Kasumi-1 (cell line): ENCODE results near the gene SAMHD1.
"Not testable (repeated sequence)": the region's sequence is repeated elsewhere in the genome, so short reads cannot be mapped to it uniquely, and the experiment has no call there.

ENCODE experiments used
- DNase-seq, 2 experiments: peaks; one replicate each; lab custom pipeline; 2025; lab: John Stamatoyannopoulos, UW

Gene SAMHD1

DNA sequence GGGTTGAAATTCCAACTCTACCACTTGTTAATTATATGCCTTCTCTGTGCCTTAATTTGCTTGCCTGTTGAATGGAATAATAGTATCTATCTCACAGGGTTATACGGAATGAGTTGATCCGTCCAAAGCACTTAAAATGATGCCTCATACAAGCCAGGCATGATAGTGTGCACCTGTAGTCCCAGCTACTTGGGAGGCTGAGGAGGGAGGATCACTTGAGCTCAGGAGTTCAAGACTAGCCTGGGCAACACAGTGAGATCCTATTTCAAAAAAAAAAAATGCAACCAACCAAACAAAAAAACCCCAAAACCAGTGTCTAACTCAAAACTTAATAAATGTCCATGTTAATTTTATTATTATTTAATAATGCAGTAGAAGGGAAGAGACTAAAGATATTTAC lies 35.3 kb downstream of the SAMHD1 start:
- no peak for DNase-seq

DNA sequence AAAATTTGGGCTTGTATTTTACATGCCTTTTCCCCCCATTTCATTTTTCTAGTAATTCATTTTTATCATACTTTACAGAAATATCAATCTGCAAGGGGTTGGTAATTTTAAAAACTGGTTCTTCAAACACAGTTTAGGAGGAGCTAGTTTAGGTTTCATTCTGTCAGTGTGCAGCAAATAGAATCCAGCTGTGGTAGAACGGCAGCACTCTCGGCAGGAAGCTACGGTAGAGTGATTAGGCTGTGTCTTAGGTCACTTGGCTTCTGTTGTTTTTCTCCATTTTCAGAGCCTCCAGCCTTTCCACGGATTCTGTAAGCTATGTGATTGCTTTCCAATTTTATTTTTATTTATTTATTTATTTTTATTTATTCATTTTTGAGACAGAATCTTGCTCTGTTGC lies 42.9 kb downstream of the SAMHD1 start:
- DNase-seq = no peak

DNA sequence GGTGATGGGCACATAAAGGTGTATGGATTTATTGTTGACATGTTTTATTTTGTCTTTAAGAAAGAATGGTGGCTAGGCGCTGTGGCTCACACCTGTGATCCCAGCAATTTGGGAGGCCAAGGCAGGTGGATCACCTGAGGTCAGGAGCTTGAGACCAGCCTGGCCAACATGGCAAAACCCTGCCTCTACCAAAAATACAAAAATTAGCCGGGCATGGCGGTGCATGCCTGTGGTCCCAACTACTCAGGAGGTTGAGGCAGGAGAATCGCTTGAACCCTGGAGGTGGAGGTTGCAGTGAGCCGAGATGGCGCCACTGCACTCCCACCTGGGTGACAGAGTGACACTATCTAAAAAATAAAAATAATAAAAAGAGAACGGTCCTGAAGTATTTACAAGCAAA lies 45.4 kb downstream of the SAMHD1 start:
- DNase-seq = not testable (repeated sequence)

DNA sequence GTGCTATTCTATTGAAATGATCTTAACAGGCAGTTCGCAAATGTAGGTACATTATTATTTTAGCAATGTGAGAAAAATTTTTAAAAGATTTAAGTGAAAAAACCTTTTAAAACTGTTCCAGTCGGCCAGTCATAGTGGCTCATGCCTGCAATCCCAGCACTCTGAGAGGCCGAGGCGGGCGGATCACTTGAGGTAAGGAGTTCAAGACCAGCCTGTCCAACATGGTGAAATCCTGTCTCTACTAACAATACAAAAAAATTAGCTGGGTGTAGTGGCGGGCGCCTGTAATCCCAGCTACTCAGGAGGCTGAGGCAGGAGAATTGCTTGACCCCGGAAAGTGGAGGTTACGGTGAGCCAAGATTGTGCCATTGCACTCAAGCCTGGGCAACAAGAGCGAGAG lies 45.9 kb downstream of the SAMHD1 start:
- DNase-seq = not testable (repeated sequence)

DNA sequence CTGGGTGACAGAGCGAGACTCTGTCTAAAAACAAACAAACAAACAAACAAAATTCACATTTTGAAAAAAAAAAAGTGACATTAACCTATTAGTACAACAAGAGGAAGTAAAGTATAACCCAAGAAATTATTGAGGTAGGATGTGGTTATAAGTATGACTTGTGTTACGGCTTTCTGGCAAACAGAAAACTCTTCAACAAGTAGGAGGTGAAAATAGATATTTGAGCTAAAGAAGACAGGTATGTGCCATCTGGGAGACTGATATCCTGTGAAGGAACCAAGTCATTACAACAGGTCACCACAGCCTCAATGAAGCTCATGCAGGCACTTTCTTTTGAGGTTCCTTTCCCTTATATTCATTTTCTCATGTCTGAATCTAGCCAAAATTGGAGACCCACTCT lies 46.8 kb downstream of the SAMHD1 start:
- no peak for DNase-seq

DNA sequence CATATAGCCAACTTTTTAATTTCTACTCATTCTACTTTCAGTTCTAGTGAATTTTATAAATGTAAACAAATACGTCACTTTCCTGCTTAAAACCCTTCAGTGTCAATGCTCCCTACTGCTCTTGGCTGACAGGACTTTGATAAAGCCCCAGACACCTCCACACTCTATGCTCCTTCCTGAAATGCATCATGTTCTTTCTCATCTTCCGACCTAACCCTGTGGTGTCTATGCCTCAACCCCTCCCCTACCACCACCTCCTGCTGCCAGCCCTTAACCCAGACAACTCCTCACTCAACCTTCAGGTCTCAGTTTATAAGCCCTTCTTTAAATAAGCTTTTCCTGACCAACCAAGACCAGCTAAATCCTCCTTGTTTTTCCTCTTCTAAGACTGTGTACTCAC lies 56.5 kb downstream of the SAMHD1 start:
- DNase-seq = no peak

DNA sequence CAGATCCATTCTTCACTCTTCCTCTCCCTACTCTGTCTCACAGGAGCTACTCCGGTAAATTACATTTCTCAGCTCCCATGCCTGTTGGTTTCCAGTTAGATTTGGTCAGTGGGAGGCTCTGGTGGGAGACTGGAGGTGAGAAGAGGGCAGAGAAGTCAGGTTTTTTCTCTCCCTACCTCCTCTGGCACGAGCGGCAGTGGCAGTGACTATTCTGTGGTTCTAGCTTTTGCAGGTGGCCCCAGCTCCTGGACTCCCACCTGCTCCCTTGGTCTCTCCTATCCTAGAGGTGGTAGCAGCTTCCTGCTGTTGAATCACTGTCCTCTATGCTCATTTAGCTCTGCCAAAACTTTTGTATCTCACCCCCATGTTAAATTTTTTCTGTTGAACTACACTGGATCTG lies 57.7 kb downstream of the SAMHD1 start:
- no peak for DNase-seq

DNA sequence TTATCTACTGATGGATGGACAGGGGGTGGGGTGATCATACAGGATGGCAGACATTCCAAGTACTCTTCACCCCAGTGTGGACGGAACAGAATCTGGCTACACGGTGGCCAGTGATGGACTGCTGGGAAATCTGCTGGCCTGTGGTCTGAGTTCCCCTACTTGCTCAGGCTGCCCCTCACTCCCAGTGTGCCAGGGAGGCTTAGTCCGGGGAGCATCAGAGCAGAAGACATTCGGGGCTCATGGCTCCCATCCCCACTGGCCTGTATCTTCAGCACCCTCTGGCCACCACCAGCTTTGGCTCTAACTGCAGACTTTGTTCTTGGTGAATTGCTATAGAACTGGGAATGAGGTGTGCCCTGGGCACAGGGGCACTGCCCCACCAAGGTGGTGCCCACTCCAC lies 60.3 kb downstream of the SAMHD1 start:
- no peak for DNase-seq

DNA sequence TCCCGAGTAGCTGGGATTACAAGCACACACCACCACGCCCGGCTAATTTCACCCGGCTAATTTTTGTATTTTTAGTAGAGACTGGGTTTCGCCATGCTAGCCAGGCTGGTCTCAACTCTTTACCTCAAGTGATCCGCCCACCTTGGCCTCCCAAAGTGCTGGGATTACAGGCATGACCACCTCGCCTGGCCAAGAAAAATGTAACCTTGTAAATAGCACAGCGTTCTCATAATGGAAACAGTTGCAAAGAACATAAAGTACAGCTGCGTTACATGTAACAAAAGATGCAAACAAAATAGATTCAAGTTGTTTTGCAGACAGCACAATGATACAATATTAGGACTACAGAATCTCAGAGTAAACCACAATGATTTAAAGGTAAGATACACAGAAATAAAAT lies 60.9 kb downstream of the SAMHD1 start:
- no peak for DNase-seq

DNA sequence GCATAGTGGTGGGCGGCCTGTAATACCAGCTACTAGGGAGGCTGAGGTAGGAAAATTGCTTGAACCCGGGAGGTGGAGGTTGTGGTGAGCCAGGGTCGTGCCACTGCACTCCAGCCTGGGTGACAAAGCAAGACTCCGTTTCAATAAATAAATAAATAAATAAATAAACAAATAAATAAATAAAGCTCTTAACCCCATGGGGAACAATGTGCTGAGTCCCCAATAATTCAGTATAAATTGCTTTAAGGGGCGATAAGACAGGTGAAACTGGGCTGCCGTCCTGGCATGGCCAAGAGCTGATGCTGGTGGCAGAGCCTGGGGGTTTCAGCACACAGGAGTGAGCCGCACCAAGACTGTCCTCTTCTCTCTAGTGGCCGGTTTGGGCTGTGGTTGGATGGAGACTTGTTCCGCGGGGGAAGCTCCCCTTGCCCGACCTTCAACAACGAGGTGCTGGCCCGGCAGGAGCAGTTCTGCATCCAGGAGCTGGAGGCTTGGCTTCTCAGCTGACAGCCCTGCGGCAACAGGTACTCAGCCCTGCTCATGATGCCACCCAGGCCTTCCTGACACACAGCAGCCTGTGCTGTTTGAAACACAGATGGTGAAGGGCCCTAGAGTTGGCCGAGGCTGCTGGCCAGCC lies 62.5 kb downstream of the SAMHD1 start:
- no peak for DNase-seq

DNA sequence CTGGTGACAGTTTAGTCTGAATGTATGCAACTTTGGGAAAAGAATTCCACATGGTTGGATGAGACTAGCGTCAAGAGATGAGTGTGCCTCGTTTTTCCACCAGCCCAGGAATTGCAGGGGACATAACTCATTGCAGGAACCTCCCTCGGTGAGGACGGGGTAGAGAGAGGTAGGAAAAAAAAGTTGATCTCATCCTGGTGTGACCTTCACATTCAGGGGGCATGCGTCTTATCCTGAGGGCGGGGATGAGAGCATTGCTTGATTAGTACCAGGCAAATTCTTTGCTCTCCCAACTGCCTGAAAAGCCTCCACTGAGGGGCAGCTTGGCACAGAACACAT lies 63.8 kb downstream of the SAMHD1 start:
- DNase-seq = no peak

DNA sequence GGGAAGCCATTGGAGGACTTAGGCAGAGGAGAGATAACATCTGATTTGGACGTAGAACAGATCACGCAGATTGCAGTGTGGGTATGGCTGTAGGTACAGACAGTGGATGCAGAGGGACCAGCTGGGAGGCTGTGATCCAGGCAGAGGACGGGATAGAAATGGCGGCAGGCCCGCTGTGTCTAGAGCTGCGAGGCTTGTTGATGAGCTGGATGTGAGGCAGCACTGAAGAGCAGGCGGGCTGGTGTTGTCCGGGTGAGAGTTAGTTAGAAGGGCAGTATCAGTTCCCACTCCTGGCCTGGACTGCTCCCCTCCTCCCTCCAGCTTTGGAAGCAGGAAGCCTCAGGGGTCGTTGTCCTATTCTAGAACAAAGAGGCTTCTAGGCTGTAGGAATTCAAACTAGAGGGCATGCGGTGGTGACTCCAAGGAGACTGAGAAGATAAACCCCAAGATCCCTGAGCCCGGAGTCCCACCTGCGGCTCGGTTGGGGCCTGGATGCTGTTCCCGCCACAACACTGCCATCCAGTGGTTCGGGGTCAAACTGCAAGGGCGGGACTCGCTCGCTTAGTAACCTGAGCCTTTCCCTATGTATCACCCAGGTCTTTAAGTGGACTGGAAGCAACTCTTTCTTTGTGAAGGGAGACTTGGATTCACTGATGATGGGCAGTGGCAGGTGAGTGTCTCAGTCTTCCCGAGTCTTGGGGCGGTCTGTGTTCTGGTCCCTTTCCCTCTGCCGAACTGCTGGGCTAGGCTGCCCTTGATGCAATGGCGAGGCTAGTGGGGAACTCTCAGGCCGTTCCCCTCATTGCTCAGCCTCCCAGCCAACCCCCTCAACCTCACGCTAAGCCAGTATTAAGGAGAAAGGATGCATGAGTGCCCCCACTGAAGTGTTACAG lies 64.4 kb downstream of the SAMHD1 start:
- DNase-seq = peak; percentile 79

DNA sequence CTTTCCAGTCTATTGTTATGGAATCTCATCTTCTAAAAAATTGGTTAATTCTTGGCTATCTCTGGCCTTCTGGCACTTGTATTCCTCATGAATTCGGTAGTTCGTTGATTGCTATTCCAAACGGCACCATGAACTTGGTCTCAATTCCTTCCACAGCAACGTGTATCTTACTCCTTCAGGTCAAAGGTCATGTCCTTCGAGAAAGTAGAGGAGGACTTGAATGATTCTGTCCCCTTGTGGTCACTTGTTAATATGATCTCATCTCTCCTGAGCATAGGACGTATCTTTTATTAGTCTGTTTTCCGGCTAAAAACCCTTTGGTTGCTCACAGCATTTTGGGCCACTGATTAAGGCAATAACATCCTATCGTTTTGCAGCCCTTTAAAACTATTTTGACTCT lies 66.2 kb downstream of the SAMHD1 start:
- DNase-seq = no peak

DNA sequence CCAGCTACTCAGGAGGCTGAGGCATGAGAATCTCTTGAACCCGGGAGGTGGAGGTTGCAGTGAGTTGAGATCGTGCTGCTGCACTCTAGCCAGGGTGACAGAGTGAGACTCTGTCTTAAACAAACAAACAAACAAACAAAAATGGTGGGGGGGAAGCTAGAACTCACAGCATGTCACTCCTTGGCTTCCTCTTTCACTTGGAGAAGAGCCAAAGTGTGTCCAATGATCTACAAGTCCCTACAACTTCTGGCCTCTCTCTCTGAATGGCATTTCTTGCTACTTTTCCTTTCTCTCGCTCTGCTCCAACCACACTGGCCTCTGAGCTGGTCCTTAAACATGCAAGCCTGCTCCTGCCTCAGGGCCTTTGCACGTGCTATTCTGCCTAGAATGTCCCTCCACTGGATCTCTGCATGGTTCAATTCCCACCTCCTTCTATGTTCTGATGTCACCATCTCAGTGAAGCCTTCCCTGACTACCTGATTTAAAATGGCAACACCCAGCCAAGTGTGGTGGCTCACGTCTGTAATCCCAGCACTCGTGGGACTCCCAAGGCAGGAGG lies 67.5 kb downstream of the SAMHD1 start:
- no peak for DNase-seq

DNA sequence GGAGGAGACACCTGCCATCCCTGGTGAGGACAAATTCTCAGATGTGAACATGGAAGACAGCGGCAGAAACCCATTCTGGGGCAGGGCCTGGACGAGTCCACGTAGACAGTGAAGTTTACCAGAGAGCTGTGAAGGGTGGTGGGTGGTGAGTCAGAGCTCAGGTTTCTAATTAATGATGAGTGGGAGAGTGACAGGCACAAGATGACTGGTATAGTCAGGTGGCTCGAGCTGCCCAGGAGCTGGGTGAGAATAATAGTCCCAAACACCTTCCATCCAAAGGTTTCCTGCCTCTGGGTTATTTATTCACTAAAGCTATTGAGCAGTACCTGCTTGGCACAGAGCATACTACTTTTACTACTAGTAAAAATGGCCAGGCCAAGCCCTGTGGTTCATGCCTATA lies 69.6 kb downstream of the SAMHD1 start:
- no peak for DNase-seq

DNA sequence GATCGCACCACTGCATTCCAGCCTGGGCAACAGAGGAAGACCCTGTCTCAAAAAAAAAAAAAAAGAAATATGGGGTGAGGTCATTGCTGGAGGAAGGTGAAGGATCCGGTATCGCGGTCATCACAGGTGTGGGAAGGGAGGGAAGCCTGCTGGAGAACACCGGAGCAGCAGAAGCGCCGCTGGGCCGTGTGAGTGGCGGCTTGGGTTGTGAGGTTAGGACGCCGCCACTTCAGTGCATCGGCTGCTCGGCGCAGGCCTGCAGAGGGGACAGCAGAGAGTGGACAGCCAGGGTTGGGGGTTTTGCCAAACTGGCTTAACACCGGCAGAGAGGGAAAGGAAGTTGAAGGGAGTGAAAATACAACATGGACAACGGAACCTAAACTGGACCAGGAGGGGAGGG lies 70.2 kb downstream of the SAMHD1 start:
- no peak for DNase-seq

DNA sequence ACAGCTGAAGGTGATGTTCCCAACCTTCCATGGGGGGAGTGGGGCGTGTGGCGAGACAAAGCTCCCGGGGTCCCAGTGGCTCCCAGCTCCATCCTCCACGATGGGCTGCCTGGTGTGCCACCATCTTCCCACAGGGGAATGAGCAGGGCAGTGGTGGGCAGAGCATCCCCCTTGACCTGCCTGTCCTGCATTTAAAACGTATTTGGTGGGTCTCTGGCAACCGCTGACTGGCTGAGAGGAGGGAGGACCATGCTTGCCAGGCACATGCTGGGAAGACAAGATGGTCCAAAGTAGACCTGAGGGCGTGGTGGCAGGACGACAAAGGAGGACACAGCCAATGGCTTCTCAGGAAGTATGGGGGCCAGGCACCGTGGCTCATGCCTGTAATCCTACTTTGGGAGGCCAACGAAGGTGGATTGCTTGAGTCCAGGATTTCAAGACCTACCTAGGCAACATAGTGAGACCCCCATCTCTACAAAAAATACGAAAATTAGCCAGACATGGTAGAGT lies 70.7 kb downstream of the SAMHD1 start:
- no peak for DNase-seq

DNA sequence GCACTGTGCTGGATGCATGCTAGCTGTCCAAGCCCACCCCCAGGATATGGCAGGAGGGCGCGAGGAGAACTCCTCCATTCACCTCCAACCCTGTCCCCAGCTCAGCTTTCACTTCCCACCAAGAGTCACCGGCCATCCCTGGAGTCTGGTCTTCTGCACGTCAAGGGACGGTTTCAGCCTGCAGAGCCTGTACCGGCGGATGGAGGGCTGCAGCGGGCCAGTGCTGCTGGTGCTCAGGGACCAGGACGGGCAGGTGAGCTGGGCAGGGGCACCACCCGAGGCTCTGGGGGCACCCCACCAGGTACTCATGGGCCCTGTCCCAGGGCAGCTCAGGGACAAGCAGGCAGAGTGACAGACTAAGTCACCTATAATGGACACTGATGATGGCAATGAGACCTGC lies 72.6 kb downstream of the SAMHD1 start:
- DNase-seq = no peak

DNA sequence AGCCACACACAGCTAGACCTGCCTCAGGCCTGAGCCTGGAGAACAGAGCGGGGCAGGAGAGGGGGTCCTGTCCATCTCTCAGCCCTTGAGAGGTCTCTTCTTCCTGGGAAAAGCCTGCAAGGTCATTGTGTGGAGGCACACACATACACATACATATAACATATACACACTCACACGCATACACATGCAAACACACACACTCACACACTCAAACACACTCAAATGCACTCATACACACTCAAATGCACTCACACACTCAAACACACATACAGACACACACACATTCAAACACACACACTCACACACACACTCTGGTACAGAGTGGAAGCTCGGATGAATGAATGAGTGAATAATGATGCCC lies 75.1 kb downstream of the SAMHD1 start:
- no peak for DNase-seq

DNA sequence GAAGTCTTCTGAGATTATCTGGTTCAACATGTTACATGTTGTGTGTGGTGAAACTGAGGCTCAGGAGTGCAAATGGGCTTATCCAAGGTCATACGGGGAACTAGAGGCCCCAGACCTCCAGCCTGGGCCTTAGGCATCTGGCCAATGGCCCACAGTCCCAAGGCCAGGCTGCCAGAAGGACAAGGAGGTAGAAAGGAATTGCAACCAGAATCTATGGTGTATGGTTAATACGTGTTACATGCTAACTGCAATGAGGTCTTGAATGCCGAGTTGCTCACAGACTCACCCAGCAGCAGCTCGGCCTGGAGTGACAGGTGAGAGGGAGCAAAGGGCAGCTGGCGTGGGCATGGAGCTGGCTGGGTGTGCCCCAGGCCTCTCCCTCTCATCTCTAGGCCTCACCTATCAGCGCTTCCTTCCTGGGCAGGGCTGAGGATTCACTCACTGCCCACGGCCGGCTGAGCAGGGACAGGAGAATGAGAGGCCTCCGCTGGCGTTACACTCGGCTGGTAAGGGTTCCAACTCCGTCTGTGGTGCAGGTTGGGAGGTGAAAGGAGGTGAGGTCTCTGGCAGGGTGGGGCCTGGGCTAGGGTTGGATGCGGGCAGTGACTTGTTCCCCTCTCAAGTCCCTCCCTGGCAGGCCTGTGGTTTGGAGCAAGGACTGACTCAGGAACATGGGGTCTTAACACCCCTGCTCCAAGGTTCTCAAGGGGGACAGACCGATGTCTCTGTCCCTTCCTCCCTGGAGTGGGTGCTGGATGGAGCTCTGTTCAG lies 75.6 kb downstream of the SAMHD1 start, which contains the start of gene TLDC2:
Gene TLDC2, plus strand, starts transcription at position 437 of the 771 bp plus-strand sequence. Its CDS starts 37 bp downstream, at position 474.
- no peak for DNase-seq

DNA sequence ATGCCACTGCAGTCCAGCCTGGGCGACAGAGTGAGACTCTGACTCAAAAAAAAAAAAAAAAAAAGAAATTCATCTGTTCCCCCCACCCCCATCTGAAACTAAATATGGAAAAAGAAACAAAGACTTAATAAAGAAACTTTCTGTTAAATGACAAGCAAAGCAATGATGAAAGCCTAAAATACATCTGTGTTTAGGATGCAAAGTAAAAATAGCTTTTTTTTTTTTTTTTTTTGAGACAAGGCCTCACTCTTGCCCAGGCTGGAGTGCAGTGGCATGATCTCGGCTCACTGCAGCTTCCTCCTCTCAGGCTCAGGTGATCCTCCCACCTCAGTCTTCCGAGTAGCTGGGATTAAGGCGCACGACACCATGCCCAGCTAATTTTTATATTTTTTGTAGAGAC lies 76.4 kb downstream of the SAMHD1 start:
- DNase-seq = not testable (repeated sequence)

DNA sequence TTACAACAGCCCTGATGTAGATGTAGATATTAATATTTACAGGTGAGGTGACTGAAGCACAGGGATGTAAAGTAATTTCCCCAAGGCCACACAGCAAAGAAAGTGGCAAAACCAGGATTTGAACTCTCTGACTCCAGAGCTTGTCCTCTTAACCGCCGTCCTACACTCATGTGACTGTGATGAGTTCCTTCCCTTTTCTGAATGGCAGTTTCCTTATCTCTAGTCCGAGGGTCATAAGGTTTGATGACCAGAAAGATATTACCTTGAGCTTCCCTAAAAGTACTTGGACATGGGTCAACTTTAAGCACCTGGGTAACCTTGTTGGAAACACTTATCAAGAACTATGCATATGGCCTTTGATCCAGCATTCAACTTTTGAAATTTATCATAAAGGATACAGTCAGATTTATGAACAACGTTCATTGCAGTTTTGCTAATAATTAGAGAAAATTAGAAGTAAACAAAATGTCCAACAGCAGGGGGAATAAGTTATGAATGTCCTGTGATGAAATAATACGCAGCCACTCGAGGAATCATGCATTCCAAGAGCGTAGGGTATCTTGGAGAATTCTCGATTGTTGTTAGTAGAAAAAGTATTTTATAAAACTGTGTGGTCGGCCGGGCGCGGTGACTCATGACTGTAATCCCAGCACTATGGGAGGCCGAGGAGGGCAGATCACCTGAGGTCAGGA lies 77.9 kb downstream of the SAMHD1 start:
- DNase-seq = no peak
